Stimulated activated CD8-positive, alpha-beta memory T cell treated with anti-CD3 and anti-CD28 coated beads, Interleukin-15, amount 100 ng/mL, for 48 hours (primary cell): ENCODE data around the gene ANO9.

ENCODE experiments used
- DNase-seq, 2 donors: peaks; one replicate each; pipeline ENCODE4 v3.0.0-alpha.2; 2020; ENCODE audit warnings: low read depth in 2 of 2

Gene ANO9

DNA sequence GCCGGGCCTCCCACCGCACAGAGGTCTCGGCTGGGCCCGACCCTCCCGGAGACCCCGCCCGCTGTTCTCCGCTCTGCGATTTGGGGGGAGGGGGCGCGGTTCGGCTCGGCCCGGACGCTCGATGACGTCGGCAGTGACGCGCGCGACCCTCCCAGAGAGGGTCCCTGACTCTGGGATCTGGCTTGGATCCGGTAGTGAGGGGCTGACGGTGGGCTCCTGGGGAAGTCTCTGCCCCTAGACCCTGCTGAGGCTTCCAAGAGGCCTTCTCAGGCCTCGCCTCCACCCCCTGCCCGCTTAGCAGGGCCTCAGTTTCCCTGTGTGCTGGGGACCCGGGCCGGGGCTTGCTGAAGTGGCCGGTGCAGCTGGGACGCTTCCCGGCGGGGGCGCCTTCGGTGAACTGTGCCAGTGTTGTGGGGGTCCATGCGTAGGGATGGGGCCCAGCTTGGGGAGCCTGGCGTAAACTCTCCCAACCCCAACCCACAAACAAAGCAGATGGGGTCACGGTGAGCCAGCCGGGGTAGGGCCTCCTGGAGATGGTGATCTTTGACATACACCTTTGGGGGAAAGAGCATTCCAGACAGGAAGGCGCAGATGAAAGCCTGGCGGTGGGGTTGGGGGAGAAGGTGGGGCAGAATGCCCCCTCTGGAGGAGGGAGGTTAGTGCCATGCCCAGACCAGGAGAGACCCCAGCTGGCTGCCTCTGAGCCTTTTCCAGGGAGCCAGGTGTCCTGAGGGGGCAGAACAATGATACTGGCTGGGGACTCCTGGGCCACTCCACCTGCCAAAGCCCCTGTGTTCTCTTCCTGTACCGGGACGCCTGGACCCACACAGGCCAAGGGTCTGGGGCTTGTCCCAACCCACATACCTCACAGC lies 71.5 kb downstream of the ANO9 start:
- DNase-seq: no peak

DNA sequence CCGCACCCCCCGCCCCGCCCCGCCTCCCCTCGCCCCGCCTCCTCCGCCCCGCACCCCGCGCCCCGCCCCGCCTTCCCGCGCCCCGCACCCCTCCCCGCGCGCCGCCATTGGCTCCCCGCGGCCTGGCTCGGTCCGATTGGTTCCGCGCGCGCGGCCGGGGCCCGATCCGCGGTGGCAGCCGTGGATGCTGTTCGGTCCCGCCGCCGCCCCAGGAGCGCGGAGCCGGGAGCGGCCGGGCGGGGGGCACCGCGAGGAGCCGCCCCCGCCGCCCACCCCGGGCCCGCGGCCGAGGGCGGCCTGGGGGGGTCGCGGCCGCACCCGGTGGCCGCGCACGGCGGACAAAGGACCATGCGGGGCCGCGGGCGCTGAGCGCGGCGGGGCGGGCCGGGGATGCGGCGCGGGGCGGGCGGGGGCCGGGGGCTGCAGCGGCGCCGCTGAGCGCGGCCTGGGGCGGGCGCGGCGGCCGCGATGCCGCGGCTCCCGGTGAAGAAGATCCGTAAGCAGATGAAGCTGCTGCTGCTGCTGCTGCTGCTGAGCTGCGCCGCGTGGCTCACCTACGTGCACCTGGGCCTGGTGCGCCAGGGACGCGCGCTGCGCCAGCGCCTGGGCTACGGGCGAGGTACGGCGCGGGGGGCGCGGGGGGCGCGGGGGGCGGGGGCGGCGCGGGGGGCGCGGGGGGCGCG lies 72.3 kb downstream of the ANO9 start, which contains the start of gene B4GALNT4:
Gene B4GALNT4, plus strand, starts transcription at position 164 of the 683 bp plus-strand sequence. Its CDS starts 305 bp downstream, at position 469.
- no peak for DNase-seq

DNA sequence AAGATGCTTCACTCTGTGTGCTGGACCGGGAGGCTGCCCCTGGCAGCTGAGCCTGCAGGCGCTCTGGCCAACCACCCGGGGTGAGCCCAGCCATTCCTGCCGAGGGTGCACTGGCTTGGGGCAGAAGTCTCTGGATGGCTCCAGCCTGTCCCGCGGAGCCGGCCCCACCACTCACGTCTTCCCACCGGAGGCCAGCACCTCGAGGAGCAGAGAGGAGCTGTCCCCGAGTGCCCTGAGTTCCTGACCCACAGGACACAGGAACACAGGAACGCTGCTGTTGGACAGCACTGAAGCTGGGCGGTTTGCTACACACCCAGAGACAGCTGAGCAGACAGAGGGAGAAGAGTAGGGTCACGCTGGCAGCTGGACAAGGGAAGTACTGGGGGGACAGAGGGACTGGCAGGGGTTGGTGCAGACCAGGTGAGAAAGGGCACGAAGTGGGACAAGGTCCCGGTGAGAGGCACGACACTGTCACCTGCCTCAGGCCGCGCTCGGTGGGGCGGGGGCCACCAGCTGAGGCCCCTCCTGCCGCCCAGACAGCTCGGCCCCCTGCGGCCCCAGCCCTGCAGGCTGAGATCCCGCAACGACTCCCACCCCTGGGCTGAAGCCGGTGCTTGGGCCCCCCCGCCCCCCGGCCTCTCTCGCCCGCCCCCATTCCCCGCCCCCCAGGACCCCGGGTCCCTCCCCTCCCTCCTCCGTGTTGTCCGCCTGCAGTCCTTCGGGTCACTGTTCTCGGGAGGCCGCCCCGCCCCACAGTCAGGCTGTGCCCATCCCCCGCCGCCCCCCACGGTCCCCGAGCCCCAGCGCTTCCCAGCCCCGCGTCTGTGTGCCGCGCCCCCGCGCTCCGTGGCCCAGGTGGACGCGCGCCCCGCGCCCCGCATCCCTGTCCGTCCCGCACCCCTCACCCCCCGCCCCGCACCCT lies 73.1 kb downstream of the ANO9 start:
- DNase-seq: no peak

DNA sequence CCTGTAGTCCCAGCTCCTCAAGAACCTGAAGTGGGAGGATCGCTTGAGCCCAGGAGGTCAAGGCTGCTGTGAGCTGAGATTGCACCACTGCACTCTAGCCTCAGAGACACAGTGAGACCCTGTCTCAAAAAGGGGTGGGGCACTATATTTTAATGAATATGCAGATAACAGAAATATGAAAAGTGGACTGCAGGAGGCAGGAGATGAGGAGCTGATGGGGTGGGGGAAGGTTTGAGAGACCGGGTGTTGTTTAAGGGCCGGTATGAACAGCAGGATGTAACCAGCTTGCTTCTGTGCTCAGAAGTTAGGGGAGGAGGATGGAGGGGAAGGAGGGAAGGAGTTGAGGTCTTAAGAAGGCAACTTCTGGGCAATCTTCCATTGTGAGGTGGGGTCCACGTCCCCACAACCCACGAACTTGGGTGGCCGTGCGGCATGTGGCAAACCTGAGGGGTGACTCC lies 73.8 kb downstream of the ANO9 start:
- DNase-seq: no peak
